Measurements from ENCODE around the gene GDF15.

GDF15 gene

DNA sequence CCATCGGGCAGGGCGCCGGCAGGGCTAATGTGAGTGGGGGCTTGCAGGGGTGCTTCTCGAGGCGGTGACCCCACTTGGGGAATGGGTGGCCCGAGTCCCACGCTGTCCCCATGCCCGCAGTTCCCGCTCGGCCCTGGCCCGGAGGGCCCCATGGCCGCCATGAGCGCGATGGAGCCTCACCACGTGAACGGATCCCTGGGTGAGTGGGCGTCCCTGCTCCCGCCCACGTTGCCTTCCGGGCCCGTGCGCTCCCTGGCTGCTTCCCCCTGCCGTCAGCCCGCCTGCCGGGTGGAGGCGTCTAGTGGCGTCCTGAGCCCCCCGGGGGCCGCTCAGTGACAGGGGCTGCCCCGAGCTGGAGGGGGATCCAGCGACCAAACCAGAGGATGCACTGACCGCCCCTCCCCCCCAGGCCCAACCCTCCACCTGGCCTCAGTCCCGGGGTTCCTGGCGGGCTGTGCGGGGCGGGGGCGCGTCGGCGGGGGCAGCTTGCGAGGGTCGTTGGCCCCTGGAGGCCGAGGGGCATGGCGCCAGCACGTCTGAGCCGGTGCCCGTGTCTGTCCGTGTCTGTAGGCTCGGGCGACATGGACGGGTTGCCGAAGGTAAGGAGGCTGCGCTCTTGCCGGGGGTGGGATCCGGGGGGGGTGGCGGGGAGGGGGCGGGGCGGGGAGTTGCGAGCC is 47.2 kb downstream of the GDF15 start (continued):
- no peak for TF ChIP-seq ZNF626 (tag by site-specific recombination; IDR thresholded peaks at IDR 0.05)
- no peak for TF ChIP-seq ZNF311 (tag by site-specific recombination; IDR thresholded peaks at IDR 0.05; ENCODE audit: borderline replicate concordance)
- no peak for TF ChIP-seq ZNF707 (tag by site-specific recombination; IDR thresholded peaks at IDR 0.05)
- TF ChIP-seq, protein P1, sequence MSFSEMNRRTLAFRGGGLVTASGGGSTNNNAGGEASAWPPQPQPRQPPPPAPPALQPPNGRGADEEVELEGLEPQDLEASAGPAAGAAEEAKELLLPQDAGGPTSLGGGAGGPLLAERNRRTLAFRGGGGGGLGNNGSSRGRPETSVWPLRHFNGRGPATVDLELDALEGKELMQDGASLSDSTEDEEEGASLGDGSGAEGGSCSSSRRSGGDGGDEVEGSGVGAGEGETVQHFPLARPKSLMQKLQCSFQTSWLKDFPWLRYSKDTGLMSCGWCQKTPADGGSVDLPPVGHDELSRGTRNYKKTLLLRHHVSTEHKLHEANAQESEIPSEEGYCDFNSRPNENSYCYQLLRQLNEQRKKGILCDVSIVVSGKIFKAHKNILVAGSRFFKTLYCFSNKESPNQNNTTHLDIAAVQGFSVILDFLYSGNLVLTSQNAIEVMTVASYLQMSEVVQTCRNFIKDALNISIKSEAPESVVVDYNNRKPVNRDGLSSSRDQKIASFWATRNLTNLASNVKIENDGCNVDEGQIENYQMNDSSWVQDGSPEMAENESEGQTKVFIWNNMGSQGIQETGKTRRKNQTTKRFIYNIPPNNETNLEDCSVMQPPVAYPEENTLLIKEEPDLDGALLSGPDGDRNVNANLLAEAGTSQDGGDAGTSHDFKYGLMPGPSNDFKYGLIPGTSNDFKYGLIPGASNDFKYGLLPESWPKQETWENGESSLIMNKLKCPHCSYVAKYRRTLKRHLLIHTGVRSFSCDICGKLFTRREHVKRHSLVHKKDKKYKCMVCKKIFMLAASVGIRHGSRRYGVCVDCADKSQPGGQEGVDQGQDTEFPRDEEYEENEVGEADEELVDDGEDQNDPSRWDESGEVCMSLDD (tag by site-specific recombination; IDR thresholded peaks at IDR 0.05) = peak; percentile 97
- no peak for TF ChIP-seq ZNF302 (tag by site-specific recombination; IDR thresholded peaks at IDR 0.05; ENCODE audit: low read depth)
- TF ChIP-seq ZIC2 (tag by site-specific recombination; IDR thresholded peaks at IDR 0.05) = peak; percentile 99
- no peak for TF ChIP-seq ZNF433 (tag by site-specific recombination; IDR thresholded peaks at IDR 0.05; ENCODE audit: low read depth)
- no peak for TF ChIP-seq ZNF677 (tag by site-specific recombination; IDR thresholded peaks at IDR 0.05)
- TF ChIP-seq, protein P2, sequence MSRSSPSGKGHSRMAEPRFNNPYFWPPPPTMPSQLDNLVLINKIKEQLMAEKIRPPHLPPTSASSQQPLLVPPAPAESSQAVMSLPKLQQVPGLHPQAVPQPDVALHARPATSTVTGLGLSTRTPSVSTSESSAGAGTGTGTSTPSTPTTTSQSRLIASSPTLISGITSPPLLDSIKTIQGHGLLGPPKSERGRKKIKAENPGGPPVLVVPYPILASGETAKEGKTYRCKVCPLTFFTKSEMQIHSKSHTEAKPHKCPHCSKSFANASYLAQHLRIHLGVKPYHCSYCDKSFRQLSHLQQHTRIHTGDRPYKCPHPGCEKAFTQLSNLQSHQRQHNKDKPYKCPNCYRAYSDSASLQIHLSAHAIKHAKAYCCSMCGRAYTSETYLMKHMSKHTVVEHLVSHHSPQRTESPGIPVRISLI (tag by site-specific recombination; IDR thresholded peaks at IDR 0.05) = no peak
- TF ChIP-seq SCRT1 (tag by site-specific recombination; IDR thresholded peaks at IDR 0.05; ENCODE audit: borderline replicate concordance) = no peak
- TF ChIP-seq ZFP69B (tag by site-specific recombination; IDR thresholded peaks at IDR 0.05) = peak; percentile 69
- TF ChIP-seq OSR2 (tag by site-specific recombination; IDR thresholded peaks at IDR 0.05) = peak; percentile 43
- no peak; the same call in none of the 2 replicates for TF ChIP-seq ZNF324 (tag by site-specific recombination; IDR thresholded peaks at IDR 0.05)
- no peak for TF ChIP-seq ZNF174 (tag by site-specific recombination; IDR thresholded peaks at IDR 0.05)
- 0 out of 2 replicates have a peak, but pooled peaks have one; percentile 34 for TF ChIP-seq KLF7 (tag by site-specific recombination; IDR thresholded peaks at IDR 0.05; ENCODE audit: borderline replicate concordance)
- TF ChIP-seq, protein P3, sequence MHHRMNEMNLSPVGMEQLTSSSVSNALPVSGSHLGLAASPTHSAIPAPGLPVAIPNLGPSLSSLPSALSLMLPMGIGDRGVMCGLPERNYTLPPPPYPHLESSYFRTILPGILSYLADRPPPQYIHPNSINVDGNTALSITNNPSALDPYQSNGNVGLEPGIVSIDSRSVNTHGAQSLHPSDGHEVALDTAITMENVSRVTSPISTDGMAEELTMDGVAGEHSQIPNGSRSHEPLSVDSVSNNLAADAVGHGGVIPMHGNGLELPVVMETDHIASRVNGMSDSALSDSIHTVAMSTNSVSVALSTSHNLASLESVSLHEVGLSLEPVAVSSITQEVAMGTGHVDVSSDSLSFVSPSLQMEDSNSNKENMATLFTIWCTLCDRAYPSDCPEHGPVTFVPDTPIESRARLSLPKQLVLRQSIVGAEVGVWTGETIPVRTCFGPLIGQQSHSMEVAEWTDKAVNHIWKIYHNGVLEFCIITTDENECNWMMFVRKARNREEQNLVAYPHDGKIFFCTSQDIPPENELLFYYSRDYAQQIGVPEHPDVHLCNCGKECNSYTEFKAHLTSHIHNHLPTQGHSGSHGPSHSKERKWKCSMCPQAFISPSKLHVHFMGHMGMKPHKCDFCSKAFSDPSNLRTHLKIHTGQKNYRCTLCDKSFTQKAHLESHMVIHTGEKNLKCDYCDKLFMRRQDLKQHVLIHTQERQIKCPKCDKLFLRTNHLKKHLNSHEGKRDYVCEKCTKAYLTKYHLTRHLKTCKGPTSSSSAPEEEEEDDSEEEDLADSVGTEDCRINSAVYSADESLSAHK (tag by site-specific recombination; IDR thresholded peaks at IDR 0.05) = peak; percentile 46
- no peak for TF ChIP-seq ZNF621 (tag by site-specific recombination; IDR thresholded peaks at IDR 0.05)
- TF ChIP-seq PRDM1 (tag by site-specific recombination; IDR thresholded peaks at IDR 0.05) = no peak
- no peak for TF ChIP-seq ZNF146 (tag by site-specific recombination; IDR thresholded peaks at IDR 0.05)
- no peak for TF ChIP-seq HOXD13 (CRISPR knock-in tag; IDR thresholded peaks at IDR 0.05; ENCODE audit: borderline replicate concordance)
- TF ChIP-seq HOXA7 (CRISPR knock-in tag; IDR thresholded peaks at IDR 0.05; ENCODE audit: borderline replicate concordance) = no peak
- TF ChIP-seq ZNF791 (tag by site-specific recombination; IDR thresholded peaks at IDR 0.05) = no peak
- TF ChIP-seq, protein P4, sequence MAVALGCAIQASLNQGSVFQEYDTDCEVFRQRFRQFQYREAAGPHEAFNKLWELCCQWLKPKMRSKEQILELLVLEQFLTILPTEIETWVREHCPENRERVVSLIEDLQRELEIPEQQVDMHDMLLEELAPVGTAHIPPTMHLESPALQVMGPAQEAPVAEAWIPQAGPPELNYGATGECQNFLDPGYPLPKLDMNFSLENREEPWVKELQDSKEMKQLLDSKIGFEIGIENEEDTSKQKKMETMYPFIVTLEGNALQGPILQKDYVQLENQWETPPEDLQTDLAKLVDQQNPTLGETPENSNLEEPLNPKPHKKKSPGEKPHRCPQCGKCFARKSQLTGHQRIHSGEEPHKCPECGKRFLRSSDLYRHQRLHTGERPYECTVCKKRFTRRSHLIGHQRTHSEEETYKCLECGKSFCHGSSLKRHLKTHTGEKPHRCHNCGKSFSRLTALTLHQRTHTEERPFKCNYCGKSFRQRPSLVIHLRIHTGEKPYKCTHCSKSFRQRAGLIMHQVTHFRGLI (tag by site-specific recombination; IDR thresholded peaks at IDR 0.05) = no peak
- TF ChIP-seq ZNF416 (tag by site-specific recombination; IDR thresholded peaks at IDR 0.05) = no peak
- TF ChIP-seq KLF8 (tag by site-specific recombination; IDR thresholded peaks at IDR 0.05) = peak; percentile 96
- TF ChIP-seq, protein P5, sequence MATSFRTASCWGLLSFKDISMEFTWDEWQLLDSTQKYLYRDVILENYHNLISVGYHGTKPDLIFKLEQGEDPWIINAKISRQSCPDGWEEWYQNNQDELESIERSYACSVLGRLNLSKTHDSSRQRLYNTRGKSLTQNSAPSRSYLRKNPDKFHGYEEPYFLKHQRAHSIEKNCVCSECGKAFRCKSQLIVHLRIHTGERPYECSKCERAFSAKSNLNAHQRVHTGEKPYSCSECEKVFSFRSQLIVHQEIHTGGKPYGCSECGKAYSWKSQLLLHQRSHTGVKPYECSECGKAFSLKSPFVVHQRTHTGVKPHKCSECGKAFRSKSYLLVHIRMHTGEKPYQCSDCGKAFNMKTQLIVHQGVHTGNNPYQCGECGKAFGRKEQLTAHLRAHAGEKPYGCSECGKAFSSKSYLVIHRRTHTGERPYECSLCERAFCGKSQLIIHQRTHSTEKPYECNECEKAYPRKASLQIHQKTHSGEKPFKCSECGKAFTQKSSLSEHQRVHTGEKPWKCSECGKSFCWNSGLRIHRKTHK (tag by site-specific recombination; IDR thresholded peaks at IDR 0.05) = no peak
- TF ChIP-seq ZNF19 (tag by site-specific recombination; IDR thresholded peaks at IDR 0.05; ENCODE audit: low read depth) = no peak
- TF ChIP-seq SP7 (tag by site-specific recombination; IDR thresholded peaks at IDR 0.05) = peak; percentile 91
- TF ChIP-seq KLF16 (tag by site-specific recombination; IDR thresholded peaks at IDR 0.05) = peak; percentile 98
- TF ChIP-seq, protein P6, sequence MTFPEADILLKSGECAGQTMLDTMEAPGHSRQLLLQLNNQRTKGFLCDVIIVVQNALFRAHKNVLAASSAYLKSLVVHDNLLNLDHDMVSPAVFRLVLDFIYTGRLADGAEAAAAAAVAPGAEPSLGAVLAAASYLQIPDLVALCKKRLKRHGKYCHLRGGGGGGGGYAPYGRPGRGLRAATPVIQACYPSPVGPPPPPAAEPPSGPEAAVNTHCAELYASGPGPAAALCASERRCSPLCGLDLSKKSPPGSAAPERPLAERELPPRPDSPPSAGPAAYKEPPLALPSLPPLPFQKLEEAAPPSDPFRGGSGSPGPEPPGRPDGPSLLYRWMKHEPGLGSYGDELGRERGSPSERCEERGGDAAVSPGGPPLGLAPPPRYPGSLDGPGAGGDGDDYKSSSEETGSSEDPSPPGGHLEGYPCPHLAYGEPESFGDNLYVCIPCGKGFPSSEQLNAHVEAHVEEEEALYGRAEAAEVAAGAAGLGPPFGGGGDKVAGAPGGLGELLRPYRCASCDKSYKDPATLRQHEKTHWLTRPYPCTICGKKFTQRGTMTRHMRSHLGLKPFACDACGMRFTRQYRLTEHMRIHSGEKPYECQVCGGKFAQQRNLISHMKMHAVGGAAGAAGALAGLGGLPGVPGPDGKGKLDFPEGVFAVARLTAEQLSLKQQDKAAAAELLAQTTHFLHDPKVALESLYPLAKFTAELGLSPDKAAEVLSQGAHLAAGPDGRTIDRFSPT (tag by site-specific recombination; IDR thresholded peaks at IDR 0.05) = peak; percentile 81; the same call in 1 of the 2 replicates
